AG09309 (cell line): Measurements from ENCODE around the gene USPL1.
"Not testable (repeated sequence)": the region's sequence is repeated elsewhere in the genome, so short reads cannot be mapped to it uniquely, and the experiment has no call there.

ENCODE experiments used
- DNase-seq: peaks from one replicate; pipeline ENCODE4 v3.0.0-alpha.2; 2010; ENCODE audit warnings: low read depth
- H3K4me3 ChIP-seq: 2 replicates; pipeline ENCODE4 v1.5.1; 2011; ENCODE audit warnings: mild to moderate bottlenecking, low read depth, low read length, moderate library complexity; ENCODE audit not compliant: control insufficient read depth
- CTCF ChIP-seq: IDR thresholded peaks from 2 replicates; pipeline ENCODE4 v1.5.1; 2011; ENCODE audit warnings: mild to moderate bottlenecking, low read depth, low read length, inconsistent platforms; ENCODE audit not compliant: insufficient read depth, control insufficient read depth; ENCODE audit errors: missing control alignments

The USPL1 gene

GRCh38 chr13:30634838-30635237 is 17.1 kb downstream of the USPL1 start:
- no peak for DNase-seq
- no peak for TF ChIP-seq CTCF
- H3K4me3 ChIP-seq, result no peak overlapping the region

GRCh38 chr13:30638301-30638700 is 20.6 kb downstream of the USPL1 start:
- no peak for TF ChIP-seq CTCF
- no peak for DNase-seq
- H3K4me3 ChIP-seq, result no peak overlapping the region

- no peak for DNase-seq
- H3K4me3 ChIP-seq, result no peak overlapping the region
- no peak for TF ChIP-seq CTCF
Measured at GRCh38 chr13:30639671-30640070, 22.0 kb downstream of the USPL1 start.

GRCh38 chr13:30641173-30641572 is 23.5 kb downstream of the USPL1 start:
- not testable (repeated sequence) for H3K4me3 ChIP-seq, DNase-seq

GRCh38 chr13:30645629-30646028 is 27.9 kb downstream of the USPL1 start:
- TF ChIP-seq CTCF, result no peak
- no peak overlapping the region for H3K4me3 ChIP-seq
- no peak for DNase-seq

- no peak for DNase-seq
- TF ChIP-seq CTCF, result no peak
Measured at GRCh38 chr13:30647420-30647819, 29.7 kb downstream of the USPL1 start.

GRCh38 chr13:30647824-30648521 is 30.3 kb downstream of the USPL1 start:
- no peak overlapping the region for H3K4me3 ChIP-seq
- DNase-seq, result no peak
- no peak for TF ChIP-seq CTCF

More at GRCh38 chr13:30647420-30647819, 29.7 kb downstream of the USPL1 start:
- no peak overlapping the region for H3K4me3 ChIP-seq
